HG03280 (cell line): ENCODE measurements around the gene ERBB2.
"Not testable (repeated sequence)": the region's sequence is repeated elsewhere in the genome, so short reads cannot be mapped to it uniquely, and the experiment has no call there.

ENCODE experiments used
- ATAC-seq: cut with Tn5 transposase; IDR thresholded peaks from one replicate; pipeline ENCODE4 v1.9.1; 2021; ENCODE audit warnings: mild to moderate bottlenecking, moderate library complexity; ENCODE audit not compliant: unreplicated experiment

Gene ERBB2

DNA sequence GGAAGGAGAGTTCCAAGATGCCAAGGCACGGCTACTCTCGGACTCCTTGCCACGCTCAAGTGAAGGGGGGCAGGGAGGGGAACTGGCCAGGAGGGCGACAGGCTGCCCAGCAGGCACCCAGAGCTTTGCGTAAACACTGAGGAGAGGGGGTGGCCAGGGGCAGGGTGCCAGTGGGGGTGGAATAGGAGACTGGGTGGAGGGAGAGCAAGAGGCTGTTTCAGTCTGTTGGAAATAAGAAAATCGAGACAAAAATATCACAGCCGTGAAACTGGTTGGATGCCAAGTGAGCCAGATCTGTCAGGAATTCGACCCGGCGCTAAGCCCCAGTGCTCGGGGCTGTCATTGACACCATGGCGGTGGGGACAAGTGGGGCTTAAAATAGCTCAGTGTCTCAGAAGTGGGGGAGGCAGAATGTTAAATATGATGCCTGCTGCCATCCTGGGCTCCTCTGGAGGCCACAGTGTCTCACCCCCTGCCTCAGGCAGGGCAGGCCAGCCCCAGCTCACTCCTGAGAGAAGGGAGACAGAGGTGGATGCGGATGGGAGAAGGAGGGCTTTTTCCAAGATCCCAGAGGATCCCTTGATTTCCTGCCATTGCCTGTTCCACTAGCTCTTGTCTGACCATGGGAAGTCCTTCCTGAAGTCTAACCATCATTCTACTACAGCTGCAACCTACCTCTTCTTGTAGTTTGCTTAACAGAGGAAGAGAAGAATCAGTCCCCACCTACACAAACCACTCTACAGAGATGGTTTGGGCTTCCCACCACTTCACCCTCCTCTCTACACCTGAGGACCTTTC, 22.1 kb upstream of the ERBB2 start:
- ATAC-seq: no peak

DNA sequence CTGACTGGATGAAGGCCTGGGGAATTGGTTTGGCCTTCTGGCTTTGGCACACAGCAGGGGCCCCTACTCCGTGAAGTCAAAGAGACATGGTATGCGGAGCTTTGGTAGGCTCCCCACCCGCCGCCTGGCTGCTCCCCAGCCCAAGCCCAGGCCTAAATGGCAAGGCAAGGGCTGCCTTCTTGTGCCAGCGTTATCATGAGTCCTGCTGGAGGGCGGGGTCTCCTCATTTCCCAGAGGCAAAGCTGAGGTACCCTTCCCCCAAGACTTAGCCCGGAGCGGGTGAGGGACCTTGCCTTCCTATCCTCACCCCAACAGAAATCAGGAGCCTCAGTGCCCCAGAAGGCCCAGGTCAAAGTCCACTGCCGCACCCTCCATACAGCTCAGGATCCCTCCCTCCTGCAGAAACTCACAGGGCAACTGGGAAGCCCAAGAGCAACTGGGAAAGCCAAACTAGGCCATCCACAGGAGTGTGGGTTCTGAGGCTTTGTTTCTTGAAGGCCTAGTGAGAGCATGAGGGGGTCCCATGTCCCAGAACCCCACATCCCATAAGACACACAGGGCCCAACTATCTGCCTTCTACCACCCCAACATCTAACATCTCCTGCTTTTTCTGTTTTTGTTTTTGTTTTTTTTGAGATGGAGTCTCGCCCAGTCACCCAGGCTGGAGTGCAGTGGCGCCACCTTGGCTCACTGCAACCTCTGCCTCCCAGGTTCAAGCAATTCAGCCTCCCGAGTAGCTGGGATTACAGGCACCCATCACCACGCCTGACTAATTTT, 21.3 kb upstream of the ERBB2 start:
- ATAC-seq: no peak

DNA sequence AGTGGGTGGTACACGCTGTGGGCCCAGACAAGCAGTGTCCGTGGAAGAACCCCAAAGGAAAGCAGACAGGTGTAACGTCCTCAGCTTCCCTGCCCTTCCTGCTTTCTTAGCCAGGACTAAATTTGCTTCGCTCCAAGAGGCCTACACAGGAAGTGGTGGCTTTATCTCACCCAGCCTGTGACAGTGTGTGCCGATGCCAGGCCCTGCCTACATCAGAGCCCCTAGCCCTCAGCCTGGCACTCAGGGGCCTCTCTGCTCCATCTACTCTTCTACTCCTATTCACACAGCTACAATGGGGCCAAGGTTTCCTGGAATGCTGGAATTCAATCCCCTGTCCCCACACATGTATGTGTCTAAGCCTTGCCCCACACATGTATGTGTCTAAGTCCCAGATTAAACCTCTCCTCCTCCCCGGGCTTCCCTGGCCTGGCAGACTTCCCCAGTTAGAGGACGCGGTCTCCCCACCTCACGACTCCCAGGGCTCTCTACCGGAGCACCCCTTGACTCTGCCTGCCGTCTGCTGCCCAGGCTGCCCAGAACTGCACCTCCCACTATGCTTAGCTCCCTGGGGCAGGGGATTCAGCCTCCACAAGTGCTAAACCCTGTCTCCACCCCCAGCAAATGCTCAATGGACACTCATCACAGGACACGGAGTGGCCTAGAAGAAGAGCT, 20.2 kb upstream of the ERBB2 start:
- no peak for ATAC-seq

DNA sequence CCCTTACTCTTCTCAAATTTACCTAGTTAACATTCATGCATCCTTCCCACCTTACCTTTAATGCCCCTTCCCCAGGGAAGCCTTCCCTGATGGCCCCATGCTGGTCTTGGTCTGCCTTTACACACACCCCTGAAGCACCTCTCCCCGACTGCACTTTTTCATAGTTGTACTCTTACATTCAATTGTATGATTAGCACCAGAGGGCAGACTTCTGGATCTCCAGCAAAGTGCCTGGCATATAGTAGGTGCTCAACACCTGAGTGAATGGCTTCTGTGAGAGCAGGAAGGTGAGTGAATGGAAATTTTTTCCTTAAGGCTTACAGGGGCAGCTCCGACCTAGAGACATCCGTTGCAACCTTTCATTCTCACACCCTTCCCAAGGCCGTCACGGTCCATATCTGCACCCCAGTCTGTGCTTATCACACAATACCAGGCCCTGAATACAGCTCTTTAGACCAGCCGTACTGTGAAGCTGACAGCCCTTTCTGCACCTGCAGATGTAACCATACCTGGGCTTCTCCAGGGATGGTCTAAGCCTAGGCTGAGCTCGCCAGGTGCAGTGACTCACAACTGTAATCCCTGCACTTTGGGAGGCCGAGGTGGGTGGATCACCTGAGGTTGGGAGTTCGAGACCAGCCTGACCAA, 16.4 kb upstream of the ERBB2 start:
- ATAC-seq: no peak

DNA sequence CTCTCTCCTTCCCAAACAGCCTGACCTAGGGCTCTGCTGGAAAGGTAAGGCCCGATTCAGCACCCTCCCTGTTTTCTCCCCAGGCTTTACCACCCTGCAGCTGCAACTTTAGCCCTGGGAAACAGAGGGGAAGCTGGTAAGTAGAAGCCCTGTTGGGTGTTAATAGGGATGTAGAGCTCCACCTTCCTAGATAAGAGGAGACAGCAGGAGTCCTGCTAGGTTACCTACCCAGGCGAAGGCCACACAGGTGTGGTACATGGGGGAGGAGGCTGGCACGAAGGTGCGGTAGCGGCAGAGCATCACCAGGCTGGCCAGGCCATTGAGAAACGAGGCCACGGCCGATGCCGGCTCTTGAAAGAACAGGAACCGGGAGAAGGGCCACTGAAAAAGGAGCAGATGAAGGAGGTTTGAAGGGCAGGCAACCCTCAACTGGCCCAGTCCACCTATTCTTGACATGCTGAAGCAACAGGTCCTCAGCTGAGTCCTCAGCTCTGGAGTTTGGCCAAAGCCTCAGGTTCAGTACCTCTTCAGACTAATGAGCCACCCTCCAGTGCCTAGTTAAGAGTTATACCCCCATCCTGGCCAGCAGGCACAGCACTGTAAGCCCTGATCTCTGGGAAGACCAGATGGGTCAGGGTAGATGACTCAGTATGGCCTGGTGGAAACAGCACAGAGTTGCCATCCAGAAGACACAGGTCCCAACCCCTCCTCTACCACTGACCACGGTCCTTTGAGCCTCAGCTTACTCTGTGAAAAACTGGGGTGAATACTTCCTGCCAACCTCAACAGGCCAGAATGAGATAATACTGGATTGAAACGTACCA, 15.3 kb upstream of the ERBB2 start:
- no peak for ATAC-seq

DNA sequence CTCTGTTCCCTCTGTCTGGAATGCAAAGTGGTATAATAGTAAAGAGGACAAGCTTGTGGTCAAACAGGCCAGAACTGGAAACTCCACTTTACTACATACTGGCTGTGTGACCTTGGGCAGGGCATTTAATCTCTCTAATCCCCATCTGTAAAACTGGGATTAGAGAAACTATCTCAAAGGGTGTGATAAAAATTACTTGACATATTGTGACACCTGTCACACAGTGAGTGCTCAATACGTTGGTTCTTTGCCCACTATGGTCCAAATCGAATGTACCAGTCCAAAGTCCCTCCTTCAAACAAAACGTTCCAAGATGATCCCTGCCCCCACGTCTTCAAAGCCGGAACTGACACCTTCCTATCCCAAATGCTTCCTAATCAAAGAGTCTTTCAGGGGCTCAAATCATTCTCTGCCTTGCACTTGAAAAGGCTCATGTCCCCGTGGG, 12.7 kb upstream of the ERBB2 start:
- no peak for ATAC-seq

DNA sequence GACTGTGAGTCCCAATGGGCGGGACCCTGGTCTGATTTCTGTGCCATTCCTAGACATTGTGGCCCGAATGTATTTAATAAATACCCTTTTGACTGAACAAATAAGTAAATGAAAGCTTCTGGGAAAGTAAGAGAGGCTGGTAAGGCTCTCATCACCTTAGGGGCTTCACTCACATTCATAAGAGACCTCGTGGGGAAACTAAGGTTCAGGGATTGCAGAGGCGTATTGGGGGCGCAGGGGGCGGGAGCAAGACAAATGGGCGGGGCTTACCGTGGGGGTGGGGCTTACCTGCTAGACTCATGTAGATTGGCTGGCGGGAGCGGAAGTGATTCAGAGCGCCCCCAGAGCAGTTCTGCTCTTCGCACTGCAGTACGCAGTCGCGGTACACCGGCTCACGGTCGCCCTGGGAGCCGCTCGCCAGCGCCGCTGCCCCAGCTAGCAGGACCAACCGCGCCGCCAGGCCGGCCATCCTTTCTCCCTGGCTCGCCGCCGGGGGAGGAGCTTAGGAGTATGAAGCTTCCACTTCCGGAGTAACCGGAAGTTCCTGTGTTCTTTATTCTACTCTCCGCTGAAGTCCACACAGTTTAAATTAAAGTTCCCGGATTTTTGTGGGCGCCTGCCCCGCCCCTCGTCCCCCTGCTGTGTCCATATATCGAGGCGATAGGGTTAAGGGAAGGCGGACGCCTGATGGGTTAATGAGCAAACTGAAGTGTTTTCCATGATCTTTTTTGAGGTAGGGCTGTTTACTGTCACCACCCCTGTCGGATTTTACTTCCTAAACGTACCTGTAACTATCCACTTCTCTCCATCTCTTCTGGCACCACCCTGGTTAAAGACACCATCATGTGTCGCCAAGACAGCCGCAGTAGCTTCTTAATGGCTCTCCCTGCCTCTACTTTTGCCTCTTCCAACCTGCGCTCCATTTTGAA, 12.1 kb upstream of the ERBB2 start, which contains the start of gene PGAP3:
TSS of gene PGAP3 (minus strand) at position 512 of the 929 bp plus-strand sequence. CDS start at position 469, 43 bp downstream.
- peak; percentile 88 for ATAC-seq

DNA sequence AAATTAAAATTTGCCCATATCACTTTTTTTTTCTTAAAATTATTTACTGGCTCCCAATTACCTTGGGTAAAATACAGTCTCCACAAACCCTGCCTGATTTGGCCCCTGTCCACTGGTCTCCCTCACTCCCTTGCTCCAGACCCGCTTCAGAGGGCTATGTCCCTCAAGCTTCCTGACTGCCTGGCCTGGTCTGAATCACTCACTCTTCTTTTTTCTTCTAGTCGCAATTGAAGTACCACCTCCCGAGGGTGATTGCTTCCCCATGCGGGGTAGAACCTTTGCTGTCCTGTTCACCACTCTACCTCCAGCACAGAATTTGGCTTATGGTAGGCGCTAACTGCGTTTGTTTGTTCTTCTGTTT, 11.4 kb upstream of the ERBB2 start:
- no peak for ATAC-seq

DNA sequence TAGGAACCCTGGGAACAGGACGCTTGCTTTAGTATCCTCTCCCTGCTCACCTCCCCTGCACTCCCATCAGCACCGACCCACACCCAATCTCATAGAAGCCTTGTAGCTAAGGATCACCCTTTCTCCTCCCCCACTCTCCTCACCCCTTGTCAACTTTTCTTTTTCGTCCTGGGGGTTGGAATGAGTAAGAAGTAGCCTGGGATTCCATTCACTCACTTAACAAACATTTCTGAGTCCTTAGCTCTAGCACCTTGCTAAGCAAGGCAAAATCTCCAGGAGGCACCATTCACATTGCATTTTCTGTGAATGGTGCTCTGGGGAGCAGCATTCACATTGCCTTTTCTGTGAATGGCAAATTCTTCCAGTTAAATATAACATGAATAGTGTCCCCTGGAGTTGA, 10.9 kb upstream of the ERBB2 start:
- no peak for ATAC-seq

DNA sequence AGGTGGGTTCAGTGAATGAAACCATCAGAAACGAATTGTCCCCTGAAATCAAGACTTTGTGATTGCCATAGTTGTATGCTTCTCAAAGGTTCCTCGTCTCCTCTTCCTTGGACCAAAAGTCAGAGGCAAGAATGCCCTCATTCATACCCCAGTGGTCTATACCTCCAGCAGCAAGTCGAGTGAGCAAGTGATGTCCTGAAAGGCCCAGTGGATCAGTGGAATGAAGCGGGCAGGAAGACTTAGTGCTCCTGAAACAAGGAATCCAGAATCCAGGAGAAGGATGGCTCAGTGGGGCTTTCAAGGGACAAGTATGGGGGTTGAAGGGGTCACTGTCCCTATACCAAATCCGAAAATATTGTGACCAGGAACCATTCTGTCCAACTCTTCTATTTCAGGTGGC, 5.3 kb upstream of the ERBB2 start:
- ATAC-seq: no peak

DNA sequence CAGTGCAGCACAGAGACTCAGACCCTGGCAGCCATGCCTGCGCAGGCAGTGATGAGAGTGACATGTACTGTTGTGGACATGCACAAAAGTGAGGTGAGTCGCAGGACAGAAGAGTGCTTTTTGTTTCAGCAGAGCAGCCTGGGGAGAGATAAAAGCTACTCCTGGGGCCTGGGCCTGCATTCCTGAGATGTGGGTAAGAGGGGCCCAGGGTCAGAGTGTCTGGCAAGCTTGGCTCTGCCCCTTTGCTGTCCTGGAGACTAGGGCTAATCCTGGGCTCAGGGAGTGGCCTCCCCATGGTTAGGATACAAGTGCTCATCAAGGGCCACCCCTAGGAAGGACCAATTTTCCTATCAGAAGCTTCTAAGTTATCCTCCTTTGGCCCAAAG, 4.8 kb upstream of the ERBB2 start:
- ATAC-seq: no peak

DNA sequence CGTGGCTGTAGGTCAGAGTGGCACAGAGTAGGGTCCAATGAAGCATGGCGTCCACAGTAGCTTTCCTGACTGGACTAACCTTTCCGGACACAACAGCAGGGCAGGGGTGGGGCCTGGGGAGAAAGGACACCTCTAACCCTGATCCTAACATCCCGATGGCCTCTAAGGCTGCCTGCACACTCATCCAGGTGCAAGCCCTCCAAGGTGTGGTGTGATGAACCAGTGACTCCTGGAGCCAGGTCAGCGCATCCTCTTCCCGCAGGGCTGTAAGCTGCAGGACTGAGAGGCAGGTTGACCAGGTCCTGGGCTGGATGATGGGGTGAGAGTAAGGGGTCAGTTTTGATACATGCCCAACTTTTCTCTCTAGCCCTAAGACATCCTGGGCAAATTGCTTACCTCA, 3.1 kb upstream of the ERBB2 start:
- ATAC-seq: no peak

DNA sequence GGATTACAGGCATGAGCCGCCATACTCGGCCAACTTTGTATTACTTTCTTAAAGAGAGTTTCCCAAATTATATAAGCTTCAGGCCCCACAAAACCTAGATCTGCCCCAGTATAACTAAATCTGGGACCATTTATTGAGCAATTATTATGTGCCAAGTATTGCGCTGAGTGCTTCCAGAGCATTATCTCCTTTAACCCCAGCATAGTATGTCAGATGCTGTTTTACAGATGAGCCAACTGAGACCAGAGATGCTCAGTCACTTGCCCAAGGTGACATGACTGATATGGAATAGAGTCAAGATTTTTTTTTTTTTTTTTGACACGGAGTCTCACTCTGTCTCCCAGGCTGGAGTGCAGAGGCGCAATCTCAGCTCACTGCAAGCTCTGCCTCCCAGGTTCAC, 1.9 kb upstream of the ERBB2 start:
- no peak for ATAC-seq

DNA sequence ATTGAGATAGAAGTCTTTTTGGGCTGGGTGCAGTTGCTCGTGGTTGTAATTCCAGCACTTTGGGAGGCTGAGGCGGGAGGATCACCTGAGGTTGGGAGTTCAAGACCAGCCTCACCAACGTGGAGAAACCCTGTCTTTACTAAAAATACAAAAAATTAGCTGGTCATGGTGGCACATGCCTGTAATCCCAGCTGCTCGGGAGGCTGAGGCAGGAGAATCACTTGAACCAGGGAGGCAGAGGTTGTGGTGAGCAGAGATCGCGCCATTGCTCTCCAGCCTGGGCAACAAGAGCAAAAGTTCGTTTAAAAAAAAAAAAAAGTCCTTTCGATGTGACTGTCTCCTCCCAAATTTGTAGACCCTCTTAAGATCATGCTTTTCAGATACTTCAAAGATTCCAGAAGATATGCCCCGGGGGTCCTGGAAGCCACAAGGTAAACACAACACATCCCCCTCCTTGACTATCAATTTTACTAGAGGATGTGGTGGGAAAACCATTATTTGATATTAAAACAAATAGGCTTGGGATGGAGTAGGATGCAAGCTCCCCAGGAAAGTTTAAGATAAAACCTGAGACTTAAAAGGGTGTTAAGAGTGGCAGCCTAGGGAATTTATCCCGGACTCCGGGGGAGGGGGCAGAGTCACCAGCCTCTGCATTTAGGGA, 577 bp upstream of the ERBB2 start:
- ATAC-seq: not testable (repeated sequence)

DNA sequence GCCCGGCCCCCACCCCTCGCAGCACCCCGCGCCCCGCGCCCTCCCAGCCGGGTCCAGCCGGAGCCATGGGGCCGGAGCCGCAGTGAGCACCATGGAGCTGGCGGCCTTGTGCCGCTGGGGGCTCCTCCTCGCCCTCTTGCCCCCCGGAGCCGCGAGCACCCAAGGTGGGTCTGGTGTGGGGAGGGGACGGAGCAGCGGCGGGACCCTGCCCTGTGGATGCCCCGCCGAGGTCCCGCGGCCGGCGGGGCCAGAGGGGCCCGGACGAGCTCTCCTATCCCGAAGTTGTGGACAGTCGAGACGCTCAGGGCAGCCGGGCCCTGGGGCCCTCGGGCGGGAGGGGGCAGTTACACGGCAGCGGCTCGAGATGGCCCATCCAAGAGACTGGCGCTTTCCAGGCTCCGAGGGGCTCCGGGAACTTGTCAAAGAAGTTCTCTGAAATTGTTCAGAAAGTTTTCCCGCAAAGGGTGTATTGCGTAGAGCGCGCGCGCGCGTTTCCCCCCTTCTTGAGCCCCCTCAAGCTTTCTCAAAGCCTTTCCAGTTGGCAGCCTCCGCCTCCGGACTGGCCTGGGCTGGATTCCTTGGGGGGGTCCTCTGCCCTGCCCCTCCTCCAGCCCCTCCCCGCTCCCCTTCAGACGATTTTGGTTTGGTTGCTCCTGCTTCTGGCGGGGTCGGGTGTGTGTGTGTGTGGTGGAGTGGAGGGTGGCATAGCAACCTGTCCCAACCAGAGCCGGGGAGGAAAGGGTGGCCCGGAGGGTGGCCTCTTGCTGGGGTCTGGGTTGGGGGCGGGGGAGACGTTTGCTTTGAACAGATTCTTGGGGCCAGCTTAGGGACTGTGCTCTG, 504 bp downstream of the ERBB2 start:
- no peak for ATAC-seq

DNA sequence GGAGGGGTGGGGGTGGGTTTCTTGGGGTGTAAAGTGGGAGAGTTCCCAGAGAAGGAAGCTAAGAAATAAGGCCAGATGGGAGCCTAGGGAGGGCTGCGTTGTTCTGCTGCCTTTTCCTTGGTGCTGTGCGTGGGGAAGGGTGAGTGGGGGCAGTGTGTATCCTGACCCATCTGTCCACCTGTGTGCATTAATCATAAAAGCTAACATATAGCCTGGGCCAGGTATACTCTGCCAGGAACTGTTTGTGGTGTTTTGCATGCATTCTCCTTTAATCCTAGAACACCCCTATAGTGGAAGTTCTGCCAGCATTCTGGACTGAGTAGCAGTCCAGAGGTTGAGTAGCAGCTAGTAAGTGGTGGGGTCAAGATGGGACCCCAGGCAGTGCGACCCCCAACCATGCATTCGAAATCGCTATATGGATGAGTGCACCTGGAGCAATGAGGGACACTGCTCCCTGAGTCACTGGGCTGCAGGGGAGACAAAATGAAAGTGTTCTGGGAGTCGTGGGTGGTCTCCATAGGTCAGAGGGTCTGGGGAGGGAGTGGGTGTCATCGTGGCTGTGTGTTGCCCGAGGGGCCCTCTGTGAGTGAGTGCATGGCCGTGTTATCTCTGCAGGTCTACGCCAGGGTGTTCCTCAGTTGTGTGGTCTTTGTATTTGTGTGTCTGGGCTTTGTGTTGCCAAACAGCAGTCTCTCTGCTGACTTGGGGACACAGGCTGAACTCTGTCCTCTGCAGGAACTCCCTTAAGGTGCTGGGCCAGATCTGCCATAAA, 1.3 kb downstream of the ERBB2 start:
- ATAC-seq: no peak

DNA sequence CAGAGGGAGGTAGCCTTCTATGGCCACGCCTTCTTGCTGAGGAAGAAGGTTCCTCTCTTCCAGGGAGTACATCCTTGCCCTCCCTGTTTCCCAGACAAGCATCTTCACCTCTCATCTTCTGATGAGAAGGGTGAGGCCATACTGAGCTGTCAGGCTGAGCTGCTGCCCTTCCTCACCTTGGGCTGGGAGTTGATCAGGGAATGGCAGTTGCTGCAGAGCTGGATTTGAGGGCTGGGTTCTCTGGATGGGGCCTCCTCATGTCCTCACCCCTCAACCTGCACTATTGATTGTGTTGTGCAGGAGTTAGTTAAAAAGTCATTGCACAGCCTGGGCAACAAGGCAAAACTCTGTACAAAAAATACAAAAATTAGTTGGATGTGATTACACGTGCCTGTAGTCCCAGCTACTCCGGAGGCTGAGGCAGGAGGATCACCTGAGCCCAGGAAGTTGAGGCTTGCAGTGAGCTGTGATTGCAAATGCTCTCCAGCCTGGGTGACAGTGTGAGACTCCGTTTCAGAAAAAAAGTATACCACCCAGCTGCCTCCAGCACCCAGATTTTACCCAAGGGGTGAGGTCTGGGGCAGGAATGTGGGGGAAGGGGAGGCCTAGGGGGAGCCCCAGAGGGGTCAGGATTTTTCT, 2.0 kb downstream of the ERBB2 start:
- ATAC-seq: no peak
